Ishikawa (cell line): Measurements from ENCODE around the gene KPTN.

ENCODE experiments used
- CEBPB ChIP-seq: IDR thresholded peaks from 2 replicates; pipeline ENCODE4 v1.6.1; 2012
- CREB1 ChIP-seq: IDR thresholded peaks from 2 replicates; pipeline ENCODE4 v1.6.1; 2012; ENCODE audit warnings: low read depth
- EGR1 ChIP-seq: IDR thresholded peaks from 2 replicates; pipeline ENCODE4 v1.6.1; 2012
- EP300 ChIP-seq: IDR thresholded peaks from 2 replicates; pipeline ENCODE4 v1.6.1; 2012; ENCODE audit warnings: borderline replicate concordance
- FOXM1 ChIP-seq: IDR thresholded peaks from 2 replicates; pipeline ENCODE4 v1.6.1; 2012; ENCODE audit warnings: low read depth, borderline replicate concordance
- NFIC ChIP-seq: IDR thresholded peaks from 2 replicates; pipeline ENCODE4 v1.6.1; 2012
- RAD21 ChIP-seq: IDR thresholded peaks from 2 replicates; pipeline ENCODE4 v1.6.1; 2012; ENCODE audit warnings: low read depth
- TAF1 ChIP-seq: IDR thresholded peaks from 2 replicates; pipeline ENCODE4 v1.6.1; 2012; ENCODE audit warnings: low read depth, mild to moderate bottlenecking
- TCF12 ChIP-seq: IDR thresholded peaks from 2 replicates; pipeline ENCODE4 v1.6.1; 2012; ENCODE audit warnings: low read depth
- TEAD4 ChIP-seq: IDR thresholded peaks from 2 replicates; pipeline ENCODE4 v1.6.1; 2012
- YY1 ChIP-seq: IDR thresholded peaks from 2 replicates; pipeline ENCODE4 v1.6.1; 2012; ENCODE audit warnings: low read depth
- ZBTB7A ChIP-seq: IDR thresholded peaks from 2 replicates; pipeline ENCODE4 v1.6.1; 2012; ENCODE audit warnings: low read depth
- TF ChIP-seq, protein P1 (sequence below): IDR thresholded peaks from 2 replicates; pipeline ENCODE4 v1.6.1; 2012
- TF ChIP-seq, protein P2 (sequence below): IDR thresholded peaks from 2 replicates; pipeline ENCODE4 v1.6.1; 2012; ENCODE audit warnings: low read depth, mild to moderate bottlenecking
- TF ChIP-seq, protein P3 (sequence below): IDR thresholded peaks from 2 replicates; pipeline ENCODE4 v1.6.1; 2012

The KPTN gene

DNA sequence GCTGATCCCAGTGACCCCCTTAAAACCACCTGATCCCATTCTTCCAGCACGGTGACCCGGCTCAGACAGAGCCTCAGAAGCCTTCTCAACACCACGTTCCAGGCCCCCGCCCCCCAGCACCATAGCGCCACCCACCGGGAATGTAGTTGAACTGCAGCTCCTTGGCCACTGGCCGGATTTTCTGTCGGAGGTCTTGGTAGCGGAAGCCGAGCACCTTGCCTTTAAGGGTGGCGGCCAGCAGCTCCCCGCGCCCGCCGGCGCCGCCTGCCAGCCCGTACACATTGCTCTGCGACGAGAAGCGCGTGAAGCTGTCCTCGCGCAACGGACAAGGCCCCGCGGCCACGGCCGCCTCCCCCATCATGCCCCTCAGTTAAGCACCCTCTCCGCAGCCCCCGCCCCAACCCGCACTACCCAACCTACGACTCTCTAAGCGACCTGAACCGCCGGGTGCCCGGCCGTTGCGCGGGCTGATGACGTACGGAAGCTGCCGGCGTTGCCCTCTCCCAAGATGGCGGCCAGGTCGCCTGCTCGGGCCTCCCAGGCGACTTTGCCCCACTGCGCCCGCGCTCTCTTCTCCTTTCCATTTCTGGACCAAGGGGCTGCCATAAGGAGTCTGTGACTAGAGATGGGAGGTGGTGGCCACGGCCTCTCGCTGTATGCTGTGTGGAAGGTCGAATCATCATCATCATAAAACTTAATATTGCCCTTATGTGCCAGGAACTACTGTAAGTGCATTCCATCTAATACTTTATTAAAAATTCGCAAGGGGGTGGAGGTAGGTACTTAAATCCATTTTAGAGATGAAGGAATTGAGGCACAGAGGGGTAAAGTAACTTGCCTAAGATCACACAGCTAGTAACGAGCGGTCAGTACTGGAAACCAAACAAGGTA, at the start of gene KPTN:
TSS of gene KPTN (minus strand) at position 420 of the 891 bp plus-strand sequence. CDS start at position 361, 59 bp downstream.
- peak; percentile 39; the same call in 1 of the 2 replicates for TF ChIP-seq EGR1
- peak; percentile 72 for TF ChIP-seq RAD21
- peak; percentile 80 for TF ChIP-seq TEAD4
- peak; percentile 99 for TF ChIP-seq CREB1
- no peak for TF ChIP-seq NFIC
- TF ChIP-seq, protein P1, sequence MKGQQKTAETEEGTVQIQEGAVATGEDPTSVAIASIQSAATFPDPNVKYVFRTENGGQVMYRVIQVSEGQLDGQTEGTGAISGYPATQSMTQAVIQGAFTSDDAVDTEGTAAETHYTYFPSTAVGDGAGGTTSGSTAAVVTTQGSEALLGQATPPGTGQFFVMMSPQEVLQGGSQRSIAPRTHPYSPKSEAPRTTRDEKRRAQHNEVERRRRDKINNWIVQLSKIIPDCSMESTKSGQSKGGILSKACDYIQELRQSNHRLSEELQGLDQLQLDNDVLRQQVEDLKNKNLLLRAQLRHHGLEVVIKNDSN, result no peak; the same call in 1 of the 2 replicates
- TF ChIP-seq, protein P2, sequence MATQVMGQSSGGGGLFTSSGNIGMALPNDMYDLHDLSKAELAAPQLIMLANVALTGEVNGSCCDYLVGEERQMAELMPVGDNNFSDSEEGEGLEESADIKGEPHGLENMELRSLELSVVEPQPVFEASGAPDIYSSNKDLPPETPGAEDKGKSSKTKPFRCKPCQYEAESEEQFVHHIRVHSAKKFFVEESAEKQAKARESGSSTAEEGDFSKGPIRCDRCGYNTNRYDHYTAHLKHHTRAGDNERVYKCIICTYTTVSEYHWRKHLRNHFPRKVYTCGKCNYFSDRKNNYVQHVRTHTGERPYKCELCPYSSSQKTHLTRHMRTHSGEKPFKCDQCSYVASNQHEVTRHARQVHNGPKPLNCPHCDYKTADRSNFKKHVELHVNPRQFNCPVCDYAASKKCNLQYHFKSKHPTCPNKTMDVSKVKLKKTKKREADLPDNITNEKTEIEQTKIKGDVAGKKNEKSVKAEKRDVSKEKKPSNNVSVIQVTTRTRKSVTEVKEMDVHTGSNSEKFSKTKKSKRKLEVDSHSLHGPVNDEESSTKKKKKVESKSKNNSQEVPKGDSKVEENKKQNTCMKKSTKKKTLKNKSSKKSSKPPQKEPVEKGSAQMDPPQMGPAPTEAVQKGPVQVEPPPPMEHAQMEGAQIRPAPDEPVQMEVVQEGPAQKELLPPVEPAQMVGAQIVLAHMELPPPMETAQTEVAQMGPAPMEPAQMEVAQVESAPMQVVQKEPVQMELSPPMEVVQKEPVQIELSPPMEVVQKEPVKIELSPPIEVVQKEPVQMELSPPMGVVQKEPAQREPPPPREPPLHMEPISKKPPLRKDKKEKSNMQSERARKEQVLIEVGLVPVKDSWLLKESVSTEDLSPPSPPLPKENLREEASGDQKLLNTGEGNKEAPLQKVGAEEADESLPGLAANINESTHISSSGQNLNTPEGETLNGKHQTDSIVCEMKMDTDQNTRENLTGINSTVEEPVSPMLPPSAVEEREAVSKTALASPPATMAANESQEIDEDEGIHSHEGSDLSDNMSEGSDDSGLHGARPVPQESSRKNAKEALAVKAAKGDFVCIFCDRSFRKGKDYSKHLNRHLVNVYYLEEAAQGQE, result peak; percentile 23; the same call in 1 of the 2 replicates
- TF ChIP-seq ZBTB7A, result no peak
- no peak for TF ChIP-seq FOXM1
- TF ChIP-seq, protein P3, sequence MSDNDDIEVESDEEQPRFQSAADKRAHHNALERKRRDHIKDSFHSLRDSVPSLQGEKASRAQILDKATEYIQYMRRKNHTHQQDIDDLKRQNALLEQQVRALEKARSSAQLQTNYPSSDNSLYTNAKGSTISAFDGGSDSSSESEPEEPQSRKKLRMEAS, result 0 out of 2 replicates have a peak, but pooled peaks have one; percentile 26
- no peak for TF ChIP-seq EP300
- TF ChIP-seq YY1, result peak; percentile 99
- peak; percentile 37; the same call in 1 of the 2 replicates for TF ChIP-seq TCF12
- TF ChIP-seq TAF1, result peak; percentile 86
- no peak for TF ChIP-seq CEBPB

DNA sequence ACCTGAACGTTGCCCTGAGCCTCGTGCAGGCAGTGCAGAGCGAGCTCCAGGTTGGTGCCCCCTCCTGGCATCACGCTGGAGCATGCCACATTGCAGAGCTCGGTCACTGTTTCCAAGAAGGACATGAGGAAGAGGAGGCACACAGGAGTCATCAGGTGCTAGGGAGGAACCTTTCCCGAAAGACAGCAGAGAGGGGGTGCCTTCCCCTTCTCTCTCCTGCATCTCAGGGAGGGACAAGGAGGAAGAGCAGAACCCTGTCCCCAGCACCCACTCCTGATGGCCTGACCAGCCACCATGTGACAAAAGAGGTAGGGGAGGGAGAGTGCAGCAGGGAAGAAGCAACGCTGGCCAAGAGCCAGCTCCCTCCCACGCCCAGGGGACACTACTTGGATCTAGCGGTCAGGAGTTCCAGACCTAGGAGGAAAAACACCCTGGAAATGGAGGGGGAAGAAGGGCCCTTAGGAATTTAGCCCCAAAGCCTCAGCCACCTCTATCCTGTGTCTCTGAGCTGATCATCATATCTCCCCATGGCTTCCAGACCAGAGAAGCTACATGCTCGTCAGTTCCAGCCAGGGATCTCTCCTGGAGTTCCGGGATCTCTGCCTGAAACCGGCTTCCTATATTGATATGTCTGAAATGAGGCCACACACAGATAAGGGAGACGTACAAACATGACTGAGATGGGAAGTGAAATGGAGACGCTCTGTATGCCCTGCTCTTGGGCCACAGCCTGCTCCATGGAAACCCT, 47.8 kb upstream of the KPTN start:
- TF ChIP-seq YY1, result no peak
- TF ChIP-seq FOXM1, result no peak
- no peak for TF ChIP-seq NFIC
- no peak for TF ChIP-seq RAD21
- no peak for TF ChIP-seq TEAD4
- no peak for TF ChIP-seq EP300
- TF ChIP-seq TCF12, result no peak
- no peak for TF ChIP-seq EGR1
- no peak for TF ChIP-seq CEBPB

DNA sequence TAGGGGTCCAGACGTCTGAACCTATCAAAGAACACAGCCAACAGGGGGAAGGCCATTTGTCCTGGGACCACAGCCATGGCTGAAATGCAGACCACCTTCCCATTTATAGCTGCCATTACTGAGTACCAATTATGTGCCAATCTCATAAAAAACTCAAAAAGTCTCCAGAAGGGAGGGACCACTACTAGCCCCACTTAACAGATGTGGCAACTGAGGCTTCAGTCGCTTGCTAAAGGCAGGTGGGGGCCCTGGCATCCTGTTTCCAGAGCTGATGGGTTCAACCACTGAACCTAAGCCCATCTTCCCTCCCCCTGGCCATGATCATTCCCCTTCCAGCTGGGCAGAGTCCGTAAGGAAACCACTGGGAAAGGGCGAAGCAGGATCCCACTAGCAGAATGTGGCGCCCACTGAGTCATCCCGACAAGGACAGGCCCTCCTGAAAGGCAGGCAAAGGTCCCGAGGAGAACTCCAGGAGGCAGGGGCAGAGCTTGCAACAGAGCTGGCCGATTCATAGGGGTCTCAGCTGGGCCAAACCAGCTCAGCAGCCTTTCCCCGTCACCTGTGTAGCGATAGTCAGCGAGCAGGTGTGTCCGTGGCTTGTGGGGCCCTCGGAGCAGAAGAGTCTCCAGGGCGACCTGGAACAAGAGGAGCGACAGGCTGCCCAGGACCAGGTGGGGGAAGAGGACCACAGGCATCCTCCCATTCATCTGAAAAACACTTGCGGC, 45.2 kb upstream of the KPTN start:
- TF ChIP-seq TAF1 (no peak), EP300 (no peak), FOXM1 (no peak), YY1 (no peak), ZBTB7A (no peak), EGR1 (no peak), CEBPB (no peak), TEAD4 (no peak), CREB1 (no peak), TCF12 (no peak), NFIC (no peak), RAD21 (no peak)
- TF ChIP-seq, protein P2, result no peak
- TF ChIP-seq, protein P3, result no peak
- TF ChIP-seq, protein P1, result no peak

DNA sequence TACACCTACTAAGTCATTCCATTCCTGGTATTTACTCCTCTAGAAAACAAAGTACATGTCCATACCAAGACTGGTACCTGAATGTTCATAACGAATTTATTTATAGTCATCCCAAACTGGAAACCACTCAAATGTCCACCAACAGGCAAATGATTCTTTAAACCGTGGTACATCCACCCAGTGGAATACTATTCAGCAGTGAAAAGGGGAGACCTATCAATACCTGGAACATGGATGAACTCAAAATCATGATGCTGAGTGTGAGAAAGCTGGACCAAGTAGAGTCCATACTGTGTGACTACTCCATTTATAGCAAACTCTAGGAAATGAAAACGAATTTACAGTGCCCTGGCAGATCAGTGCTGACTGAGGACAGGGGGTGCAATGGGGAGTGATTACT, 42.8 kb upstream of the KPTN start:
- TF ChIP-seq, protein P3, result no peak
- no peak for TF ChIP-seq TEAD4
- TF ChIP-seq FOXM1, result no peak
- no peak for TF ChIP-seq EP300

DNA sequence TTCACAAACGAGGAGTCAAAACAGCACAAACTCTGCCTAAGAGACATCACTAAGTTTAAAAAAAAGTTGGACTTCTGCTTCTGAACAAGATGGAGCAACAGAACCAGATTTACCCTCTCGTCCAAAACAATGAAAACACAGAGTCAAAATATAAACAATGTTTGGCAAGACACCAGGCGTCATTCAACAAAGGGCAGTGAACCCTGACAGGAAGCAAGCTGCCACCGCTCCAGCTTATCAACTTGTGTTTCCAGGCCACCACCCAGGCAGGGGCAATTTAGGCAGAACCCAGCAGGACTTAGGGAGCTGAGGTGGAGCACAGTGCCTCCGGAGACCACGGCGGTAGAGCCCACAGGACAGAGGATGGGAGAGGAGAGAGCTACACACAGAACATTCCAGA, 39.5 kb upstream of the KPTN start:
- TF ChIP-seq ZBTB7A, result no peak
- TF ChIP-seq TAF1, result no peak
- TF ChIP-seq, protein P2, result no peak
- no peak for TF ChIP-seq YY1
- TF ChIP-seq, protein P1, result no peak
- no peak for TF ChIP-seq CEBPB
- TF ChIP-seq, protein P3, result 0 out of 2 replicates have a peak, but pooled peaks have one; percentile 14
- TF ChIP-seq EGR1, result no peak
- TF ChIP-seq RAD21, result no peak
- TF ChIP-seq TEAD4, result no peak
- peak; percentile 66; the same call in 1 of the 2 replicates for TF ChIP-seq NFIC
- TF ChIP-seq EP300, result no peak
- 0 out of 2 replicates have a peak, but pooled peaks have one; percentile 17 for TF ChIP-seq TCF12
- TF ChIP-seq FOXM1, result no peak
- TF ChIP-seq CREB1, result no peak
